ENCODE data around the gene BOC. TPM values are rescaled to one million over a fixed set of nuclear protein-coding genes. Genes with fewer than 3 reads are reported as not detected.

The BOC gene
- total RNA-seq, 4 donors from 2014 or later = 3.7 to 7.4 (median 4.6) TPM

DNA sequence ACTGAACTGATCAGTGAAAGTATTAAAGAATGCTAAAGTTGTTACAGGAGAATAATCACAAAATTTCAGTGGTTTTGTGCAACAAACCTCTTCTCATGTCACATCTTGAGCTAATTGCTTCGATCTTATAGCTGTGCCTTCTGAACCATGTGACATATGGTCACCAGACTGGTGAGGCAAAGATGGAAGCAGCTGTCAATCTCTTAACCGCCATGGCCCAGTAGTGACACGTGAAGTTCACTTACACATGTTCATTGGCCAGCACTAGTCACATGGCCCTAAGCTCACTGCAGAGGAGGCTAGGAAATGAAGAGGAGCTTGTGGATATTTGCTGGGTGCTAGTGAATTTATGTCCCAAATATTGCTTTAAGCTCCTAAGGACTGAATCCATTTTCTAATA, 32.5 kb downstream of the BOC start:
- in situ Hi-C loops (cut with MboI; ENCODE audit: low sequenced_read_pairs in 4 of 4) = no loop called here

DNA sequence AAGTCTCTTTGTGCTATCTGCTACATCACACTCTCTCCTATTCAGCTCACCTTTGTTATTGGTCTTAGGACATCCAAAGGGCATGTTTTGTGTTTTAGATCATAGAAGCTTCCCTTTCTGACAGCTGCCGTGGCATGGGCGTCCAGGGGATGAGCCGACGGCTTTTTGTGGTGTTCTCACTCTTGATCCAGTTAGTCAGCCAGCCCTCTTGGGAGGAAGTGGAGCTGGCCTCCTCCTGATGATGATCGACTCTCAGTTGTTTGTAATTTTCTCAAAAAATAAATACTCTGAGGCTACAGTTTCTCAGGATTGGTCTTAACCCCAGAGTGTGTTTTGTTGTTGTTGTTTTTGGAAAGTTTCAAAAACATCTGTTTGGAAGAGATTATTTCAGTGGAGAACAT, 34.4 kb downstream of the BOC start:
- intact Hi-C loops (cut with DNase I; ENCODE audit: low total_unique reads) = no loop called here
- DNase-seq = peak; percentile 34 to 57
- peak overlapping the region; percentile 37 to 60 (median 40) for H3K27ac ChIP-seq
- no peaks in the 10 kb centered on the region for H3K9me3 ChIP-seq
- peaks cover 3 to 10% of the 10 kb centered on the region in 2 donors for H3K4me1 ChIP-seq
- H3K36me3 ChIP-seq = no peaks in the 10 kb centered on the region
- TF ChIP-seq, protein P1, sequence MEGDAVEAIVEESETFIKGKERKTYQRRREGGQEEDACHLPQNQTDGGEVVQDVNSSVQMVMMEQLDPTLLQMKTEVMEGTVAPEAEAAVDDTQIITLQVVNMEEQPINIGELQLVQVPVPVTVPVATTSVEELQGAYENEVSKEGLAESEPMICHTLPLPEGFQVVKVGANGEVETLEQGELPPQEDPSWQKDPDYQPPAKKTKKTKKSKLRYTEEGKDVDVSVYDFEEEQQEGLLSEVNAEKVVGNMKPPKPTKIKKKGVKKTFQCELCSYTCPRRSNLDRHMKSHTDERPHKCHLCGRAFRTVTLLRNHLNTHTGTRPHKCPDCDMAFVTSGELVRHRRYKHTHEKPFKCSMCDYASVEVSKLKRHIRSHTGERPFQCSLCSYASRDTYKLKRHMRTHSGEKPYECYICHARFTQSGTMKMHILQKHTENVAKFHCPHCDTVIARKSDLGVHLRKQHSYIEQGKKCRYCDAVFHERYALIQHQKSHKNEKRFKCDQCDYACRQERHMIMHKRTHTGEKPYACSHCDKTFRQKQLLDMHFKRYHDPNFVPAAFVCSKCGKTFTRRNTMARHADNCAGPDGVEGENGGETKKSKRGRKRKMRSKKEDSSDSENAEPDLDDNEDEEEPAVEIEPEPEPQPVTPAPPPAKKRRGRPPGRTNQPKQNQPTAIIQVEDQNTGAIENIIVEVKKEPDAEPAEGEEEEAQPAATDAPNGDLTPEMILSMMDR (IDR thresholded peaks at IDR 0.05 in 4 of 5, conservative IDR thresholded peaks at IDR 0.05 in 1 of 5) = no peak
- TF ChIP-seq POLR2A (IDR thresholded peaks at IDR 0.05) = no peak
- peak; percentile 67 to 69 for ATAC-seq
- no peak overlapping the region for H3K4me3 ChIP-seq
- H3K27me3 ChIP-seq = no peaks in the 10 kb centered on the region
- in situ Hi-C loops (cut with MboI; ENCODE audit: low sequenced_read_pairs in 4 of 4) = no loop called here

More for the DNA sequence above, 32.5 kb downstream of the BOC start:
- Histone ChIP-seq H3K9me3 (no peaks in the 10 kb centered on the region), H3K4me3 (no peak overlapping the region), H3K4me1 (peaks cover 3 to 10% of the 10 kb centered on the region in 2 donors), H3K27ac (no peak overlapping the region), H3K27me3 (no peaks in the 10 kb centered on the region), H3K36me3 (no peaks in the 10 kb centered on the region)
- ATAC-seq = no peak
- intact Hi-C loops (cut with DNase I; ENCODE audit: low total_unique reads) = no loop called here
- TF ChIP-seq, protein P1 (IDR thresholded peaks at IDR 0.05 in 4 of 5, conservative IDR thresholded peaks at IDR 0.05 in 1 of 5) = no peak
- TF ChIP-seq POLR2A (IDR thresholded peaks at IDR 0.05) = no peak
- no peak for DNase-seq

DNA sequence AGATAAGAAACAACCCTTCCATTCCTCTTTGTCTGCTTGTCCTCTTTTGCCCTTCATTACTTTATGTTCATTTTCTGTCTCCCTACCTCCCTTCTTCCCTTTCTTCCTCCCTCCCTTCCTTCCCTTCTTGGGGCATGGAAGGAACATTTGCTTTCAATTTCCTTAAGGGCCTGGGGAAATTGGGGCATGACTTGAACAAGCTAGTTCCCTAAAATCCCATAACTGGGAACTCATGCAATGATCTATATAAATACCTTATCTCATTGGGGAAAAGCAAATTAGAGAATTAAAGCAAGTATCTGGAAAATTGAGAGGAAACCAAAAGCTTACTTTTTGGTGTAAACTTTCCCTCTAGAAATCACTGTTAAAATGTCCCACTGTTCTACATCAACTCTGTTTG, 35.7 kb downstream of the BOC start:
- Histone ChIP-seq H3K4me1 (peaks cover 3 to 10% of the 10 kb centered on the region in 2 donors), H3K27ac (peak overlapping the region; percentile 37 to 60 (median 55)), H3K9me3 (no peaks in the 10 kb centered on the region), H3K27me3 (no peaks in the 10 kb centered on the region), H3K4me3 (no peak overlapping the region), H3K36me3 (no peaks in the 10 kb centered on the region)
- intact Hi-C loops (cut with DNase I; ENCODE audit: low total_unique reads) (no loop called here), in situ Hi-C loops (cut with MboI; ENCODE audit: low sequenced_read_pairs in 4 of 4) (no loop called here)
- DNase-seq = no peak
- TF ChIP-seq POLR2A (IDR thresholded peaks at IDR 0.05) = no peak
- TF ChIP-seq, protein P1 (IDR thresholded peaks at IDR 0.05 in 4 of 5, conservative IDR thresholded peaks at IDR 0.05 in 1 of 5) = no peak
- ATAC-seq = no peak

DNA sequence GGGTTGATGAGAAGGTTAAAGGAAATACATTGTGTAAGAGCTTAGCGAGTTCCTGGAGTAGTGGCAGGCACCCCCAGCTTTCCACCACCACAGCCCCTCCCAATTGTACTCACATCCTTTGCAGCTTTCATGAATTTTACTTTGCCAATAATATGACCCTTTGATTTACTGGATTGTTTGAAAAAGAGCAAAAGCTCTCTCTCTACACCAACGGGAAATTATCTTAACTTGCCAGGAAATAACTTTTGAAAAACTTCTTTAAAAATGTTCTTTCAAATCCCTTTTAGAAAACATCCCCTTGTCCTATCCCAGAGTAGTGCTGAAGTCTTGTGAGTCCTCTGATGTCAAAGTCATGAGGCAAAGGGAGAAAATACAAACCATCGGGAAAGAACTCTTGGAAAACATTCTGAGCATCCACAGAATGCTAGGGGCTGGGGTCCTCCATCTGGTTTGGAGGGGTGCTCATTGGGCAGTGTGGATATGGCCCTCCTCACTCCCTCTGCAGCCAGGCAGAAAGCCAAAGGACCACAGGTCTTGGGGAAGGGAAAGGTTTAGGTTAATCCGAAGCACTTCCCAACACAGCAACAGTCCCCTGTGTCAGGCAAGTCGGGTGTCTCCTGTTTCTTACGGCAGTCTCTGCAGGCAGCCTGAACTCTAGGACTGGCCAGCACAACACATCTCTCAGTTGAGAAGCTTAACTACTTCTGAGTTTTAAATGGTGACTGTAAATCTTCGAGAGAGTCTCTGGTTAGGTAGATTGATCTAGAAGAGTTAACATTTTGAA, 36.5 kb downstream of the BOC start:
- Histone ChIP-seq H3K9me3 (no peaks in the 10 kb centered on the region), H3K4me3 (no peak overlapping the region), H3K4me1 (peaks cover 3 to 10% of the 10 kb centered on the region in 2 donors), H3K36me3 (no peaks in the 10 kb centered on the region), H3K27ac (peak overlapping the region; percentile 50 to 60 (median 58)), H3K27me3 (no peaks in the 10 kb centered on the region)
- no peak for DNase-seq
- intact Hi-C loops (cut with DNase I; ENCODE audit: low total_unique reads) (no loop called here), in situ Hi-C loops (cut with MboI; ENCODE audit: low sequenced_read_pairs in 4 of 4) (no loop called here)
- TF ChIP-seq POLR2A (IDR thresholded peaks at IDR 0.05) = no peak
- TF ChIP-seq, protein P1 (IDR thresholded peaks at IDR 0.05 in 4 of 5, conservative IDR thresholded peaks at IDR 0.05 in 1 of 5) = no peak
- peak; percentile 29 to 43 for ATAC-seq
